IMR-90 (cell line): ENCODE data around the gene SUGP2. TPM values are rescaled to one million over a fixed set of nuclear protein-coding genes. Genes with fewer than 3 reads are reported as not detected.

Experiments
- ATAC-seq: fragments of 200-7000 bp; cut with Tn5 transposase; 2 replicates; pipeline ENCODE4 v1.9.1; 2020; ENCODE audit warnings: low read depth, mild to moderate bottlenecking, moderate library complexity
- BruUV-seq: library from RNA; stranded (reverse); fragments of 400-500 nt; replicated peaks from 2 replicates; lab custom pipeline; 2021; lab: Mats Ljungman, UMichigan
- CTCF ChIA-PET: fragments of 300-600 bp; formaldehyde crosslinking; extraction: SDS; loops from one replicate; lab custom pipeline; 2021; ENCODE audit warnings: antibody characterized with exemption; lab: Yijun Ruan, JAX
- POLR2A ChIA-PET: fragments of 300-600 bp; sonication (Branson Sonifier 250); formaldehyde crosslinking; loops from one replicate; lab custom pipeline; 2022; ENCODE audit warnings: antibody characterized with exemption; ENCODE audit not compliant: unreplicated experiment; lab: Charles Lee
- DNase-seq: peaks from one replicate; pipeline ENCODE4 v3.0.0; 2013
- H2AFZ ChIP-seq: replicated peaks from 2 replicates; pipeline ENCODE3; 2013; ENCODE audit warnings: low read length, mild to moderate bottlenecking; ENCODE audit not compliant: poor library complexity
- H2AK5ac ChIP-seq: 2 replicates; pipeline ENCODE4 v1.6.1; 2013; ENCODE audit warnings: low read depth, low read length, inconsistent platforms
- H2AK9ac ChIP-seq: replicated peaks from 2 replicates; pipeline ENCODE3; 2013; ENCODE audit warnings: mild to moderate bottlenecking, low read depth, low read length, moderate library complexity; ENCODE audit not compliant: poor library complexity
- H2BK120ac ChIP-seq: 2 replicates; pipeline ENCODE4 v1.6.1; 2013; ENCODE audit warnings: low read depth, low read length, inconsistent platforms
- H2BK15ac ChIP-seq: 3 replicates; pipeline ENCODE4 v1.6.1; 2013; ENCODE audit warnings: low read depth, low read length, inconsistent platforms
- H2BK20ac ChIP-seq: 2 replicates; pipeline ENCODE4 v1.6.1; 2013; ENCODE audit warnings: low read depth, mild to moderate bottlenecking, inconsistent platforms, low read length, moderate library complexity
- H2BK5ac ChIP-seq: 2 replicates; pipeline ENCODE4 v1.6.1; 2013; ENCODE audit warnings: mild to moderate bottlenecking, low read depth, low read length, inconsistent platforms; ENCODE audit not compliant: poor library complexity, severe bottlenecking
- H3K14ac ChIP-seq: replicated peaks from 2 replicates; pipeline ENCODE4 v1.6.1; 2013; ENCODE audit warnings: low read depth, low read length, inconsistent platforms
- H3K18ac ChIP-seq: 2 replicates; pipeline ENCODE4 v1.6.1; 2013; ENCODE audit warnings: low read depth, low read length, control low read depth
- H3K23ac ChIP-seq: 2 replicates; pipeline ENCODE4 v1.6.1; 2013; ENCODE audit warnings: low read depth, low read length, inconsistent platforms
- H3K27ac ChIP-seq: 2 replicates; pipeline ENCODE4 v1.5.1; 2013; ENCODE audit warnings: mild to moderate bottlenecking, control low read depth, low read length; ENCODE audit not compliant: insufficient read depth
- H3K27me3 ChIP-seq: 2 replicates; pipeline ENCODE4 v1.6.1; 2013; ENCODE audit warnings: low read length; ENCODE audit not compliant: control insufficient read depth, insufficient read depth
- H3K36me3 ChIP-seq: 2 replicates; pipeline ENCODE4 v1.6.1; 2013; ENCODE audit warnings: low read length, mixed read lengths; ENCODE audit not compliant: control insufficient read depth, insufficient read depth
- H3K4ac ChIP-seq: 2 replicates; pipeline ENCODE4 v1.6.1; 2013; ENCODE audit warnings: low read depth, low read length, inconsistent platforms
- H3K4me1 ChIP-seq: 2 replicates; pipeline ENCODE4 v1.6.1; 2013; ENCODE audit warnings: low read length, mixed read lengths; ENCODE audit not compliant: control insufficient read depth, insufficient read depth
- H3K4me2 ChIP-seq: 2 replicates; pipeline ENCODE4 v1.6.1; 2013; ENCODE audit warnings: low read depth, mild to moderate bottlenecking, control low read depth, low read length, moderate library complexity
- H3K4me3 ChIP-seq: 2 replicates; pipeline ENCODE4 v1.5.1; 2013; ENCODE audit warnings: low read depth, mild to moderate bottlenecking, control low read depth, low read length, moderate library complexity; ENCODE audit not compliant: insufficient read depth
- H3K56ac ChIP-seq: 2 replicates; pipeline ENCODE4 v1.6.1; 2013; ENCODE audit warnings: low read length, inconsistent platforms; ENCODE audit not compliant: insufficient read depth; ENCODE audit errors: extremely low read depth
- H3K79me1 ChIP-seq, 2 experiments: 2 replicates each; pipeline ENCODE4 v1.6.1; 2013; ENCODE audit warnings: low read length in 2 of 2, inconsistent platforms in 1 of 2, low read depth in 1 of 2
- H3K9ac ChIP-seq: 2 replicates; pipeline ENCODE4 v1.6.1; 2013; ENCODE audit warnings: low read depth, low read length, control low read depth
- H3K9me1 ChIP-seq: 2 replicates; pipeline ENCODE4 v1.6.1; 2013; ENCODE audit warnings: low read length, inconsistent platforms; ENCODE audit not compliant: insufficient read depth
- H3K9me3 ChIP-seq: 2 replicates; pipeline ENCODE4 v1.6.1; 2013; ENCODE audit warnings: low read length; ENCODE audit not compliant: control insufficient read depth, insufficient read depth
- H4K20me1 ChIP-seq: 2 replicates; pipeline ENCODE4 v1.6.1; 2013; ENCODE audit warnings: low read length, inconsistent platforms; ENCODE audit not compliant: insufficient read depth
- H4K5ac ChIP-seq: 2 replicates; pipeline ENCODE4 v1.6.1; 2013; ENCODE audit warnings: mild to moderate bottlenecking, low read depth, low read length, control low read depth
- H4K8ac ChIP-seq, 2 experiments: 2 replicates each; pipeline ENCODE4 v1.6.1; 2013; ENCODE audit warnings: low read depth in 2 of 2, low read length in 2 of 2, control low read depth in 1 of 2, inconsistent platforms in 1 of 2
- H4K91ac ChIP-seq: 2 replicates; pipeline ENCODE4 v1.6.1; 2013; ENCODE audit warnings: low read depth, low read length, inconsistent platforms; ENCODE audit not compliant: insufficient read depth
- BHLHE40 ChIP-seq: fragments of 150-350 bp; IDR thresholded peaks from 2 replicates; pipeline ENCODE4 v1.6.1; 2016; ENCODE audit warnings: mild to moderate bottlenecking, low read depth, low read length
- CEBPB ChIP-seq: IDR thresholded peaks from 2 replicates; pipeline ENCODE4 v1.6.1; 2012; ENCODE audit warnings: low read depth, low read length, improper control_type of control experiment
- CHD1 ChIP-seq: IDR thresholded peaks from 2 replicates; pipeline ENCODE4 v1.6.1; 2012; ENCODE audit warnings: low read depth, low read length, improper control_type of control experiment
- FOS ChIP-seq: fragments of 150-350 bp; IDR thresholded peaks from 2 replicates; pipeline ENCODE4 v1.6.1; 2016; ENCODE audit warnings: low read depth, low read length
- MAFK ChIP-seq: IDR thresholded peaks from 2 replicates; pipeline ENCODE4 v1.6.1; 2012; ENCODE audit warnings: low read depth, low read length, improper control_type of control experiment
- MAZ ChIP-seq: IDR thresholded peaks from 2 replicates; pipeline ENCODE4 v1.6.1; 2012; ENCODE audit warnings: low read depth, mild to moderate bottlenecking, low read length, improper control_type of control experiment, moderate library complexity, borderline replicate concordance
- MXI1 ChIP-seq: IDR thresholded peaks from 2 replicates; pipeline ENCODE4 v1.6.1; 2012; ENCODE audit warnings: low read depth, mild to moderate bottlenecking, low read length, moderate library complexity, borderline replicate concordance
- NFE2L2 ChIP-seq: fragments of 150-350 bp; IDR thresholded peaks from 2 replicates; pipeline ENCODE4 v1.6.1; 2016; ENCODE audit warnings: low read depth, mild to moderate bottlenecking, low read length
- POLR2A ChIP-seq: IDR thresholded peaks from 2 replicates; pipeline ENCODE4 v1.6.1; 2012; ENCODE audit warnings: mild to moderate bottlenecking, low read depth, low read length
- RAD21 ChIP-seq: IDR thresholded peaks from 2 replicates; pipeline ENCODE4 v1.6.1; 2012; ENCODE audit warnings: low read length, improper control_type of control experiment
- RCOR1 ChIP-seq: IDR thresholded peaks from 2 replicates; pipeline ENCODE4 v1.6.1; 2012; ENCODE audit warnings: mild to moderate bottlenecking, low read length, improper control_type of control experiment; ENCODE audit not compliant: insufficient replicate concordance
- RFX5 ChIP-seq: IDR thresholded peaks from 2 replicates; pipeline ENCODE4 v1.8.0; 2012; ENCODE audit warnings: low read depth, mild to moderate bottlenecking, low read length, moderate library complexity
- SMC3 ChIP-seq: fragments of 150-350 bp; IDR thresholded peaks from 2 replicates; pipeline ENCODE4 v1.6.1; 2016; ENCODE audit warnings: low read depth, mild to moderate bottlenecking, antibody characterized with exemption, low read length, moderate library complexity
- WGBS, 2 experiments: methylation state at CpG; one replicate each; pipeline versions ENCODE4 v1.1.5 to v1.1.7; 2013; ENCODE audit warnings: missing lambda C conversion rate in 2 of 2; ENCODE audit not compliant: insufficient read length in 1 of 2; ENCODE audit errors: extremely low coverage in 2 of 2; 5-methylcytosine and 5-hydroxymethylcytosine counted together
- dilution Hi-C: fragments of 300-500 bp; cut with HindIII; formaldehyde crosslinking; loops from one replicate; pipeline ENCODE4 v1.14.3; 2018; ENCODE audit warnings: low sequenced_read_pairs; ENCODE audit not compliant: unreplicated experiment
- in situ Hi-C: fragments of 300-500 bp; cut with MboI; formaldehyde crosslinking; loops from 3 replicates; pipeline ENCODE4 v1.14.3; 2019; ENCODE audit warnings: low sequenced_read_pairs, inconsistent platforms, mixed read lengths
- intact Hi-C: fragments of 100-400 bp; cut with micrococcal nuclease; formaldehyde crosslinking; loops from 2 replicates; pipeline ENCODE4 v1.10.0; 2022
- polyA plus RNA-seq, 3 experiments: library from polyadenylated mRNA; depleted of rRNA; stranded (reverse); fragments of >200 nt; gene quantifications; 2 replicates each; pipeline ENCODE4 v1.2.3, GENCODE V29; 2012; ENCODE audit warnings: low replicate concordance in 1 of 3
- total RNA-seq: library from RNA; depleted of rRNA; stranded (reverse); fragments of >200 nt; gene quantifications from 2 replicates; pipeline ENCODE4 v1.2.3, GENCODE V29; 2012
- TF ChIP-seq, protein P1 (sequence below): conservative IDR thresholded peaks from 2 replicates; pipeline ENCODE4 v1.5.1; 2012; ENCODE audit warnings: mild to moderate bottlenecking, low read depth, low read length, improper control_type of control experiment
- TF ChIP-seq, protein P2 (sequence below): fragments of 150-350 bp; IDR thresholded peaks from 2 replicates; pipeline ENCODE4 v1.6.1; 2017; ENCODE audit warnings: mild to moderate bottlenecking, antibody characterized with exemption, low read length, low read depth
- TF ChIP-seq, protein P3 (sequence below): fragments of 150-350 bp; IDR thresholded peaks from 2 replicates; pipeline ENCODE4 v1.6.1; 2016; ENCODE audit warnings: low read depth, mild to moderate bottlenecking, low read length, moderate library complexity, borderline replicate concordance

The SUGP2 gene
- total and polyA plus RNA-seq, 2 of the 4 experiments (the other 2 are of a cell fraction), result 25.8 to 69.2 TPM

DNA sequence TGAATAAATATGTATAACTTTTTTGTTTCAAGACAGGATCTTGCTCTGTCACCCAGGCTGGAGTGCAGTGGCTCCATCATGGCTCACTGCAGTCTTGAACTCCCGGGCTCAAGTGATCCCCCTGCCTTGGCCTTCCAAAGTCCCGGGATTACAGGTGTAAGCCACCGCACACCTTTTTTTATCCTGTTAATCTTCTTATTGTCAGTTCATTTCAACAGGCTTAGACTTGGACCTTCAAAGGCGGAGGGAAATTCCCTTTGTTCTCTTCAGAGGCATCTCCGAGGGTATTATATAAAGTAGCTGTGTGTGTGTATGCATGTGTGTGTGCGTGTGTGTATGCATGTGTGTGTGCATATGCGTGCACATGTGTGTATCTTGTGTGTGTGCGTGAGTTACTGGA, 35.0 kb downstream of the SUGP2 start:
- dilution Hi-C loops (no loop called here), intact Hi-C loops (no loop called here), in situ Hi-C loops (no loop called here)
- TF ChIP-seq, protein P1, sequence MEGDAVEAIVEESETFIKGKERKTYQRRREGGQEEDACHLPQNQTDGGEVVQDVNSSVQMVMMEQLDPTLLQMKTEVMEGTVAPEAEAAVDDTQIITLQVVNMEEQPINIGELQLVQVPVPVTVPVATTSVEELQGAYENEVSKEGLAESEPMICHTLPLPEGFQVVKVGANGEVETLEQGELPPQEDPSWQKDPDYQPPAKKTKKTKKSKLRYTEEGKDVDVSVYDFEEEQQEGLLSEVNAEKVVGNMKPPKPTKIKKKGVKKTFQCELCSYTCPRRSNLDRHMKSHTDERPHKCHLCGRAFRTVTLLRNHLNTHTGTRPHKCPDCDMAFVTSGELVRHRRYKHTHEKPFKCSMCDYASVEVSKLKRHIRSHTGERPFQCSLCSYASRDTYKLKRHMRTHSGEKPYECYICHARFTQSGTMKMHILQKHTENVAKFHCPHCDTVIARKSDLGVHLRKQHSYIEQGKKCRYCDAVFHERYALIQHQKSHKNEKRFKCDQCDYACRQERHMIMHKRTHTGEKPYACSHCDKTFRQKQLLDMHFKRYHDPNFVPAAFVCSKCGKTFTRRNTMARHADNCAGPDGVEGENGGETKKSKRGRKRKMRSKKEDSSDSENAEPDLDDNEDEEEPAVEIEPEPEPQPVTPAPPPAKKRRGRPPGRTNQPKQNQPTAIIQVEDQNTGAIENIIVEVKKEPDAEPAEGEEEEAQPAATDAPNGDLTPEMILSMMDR, result no peak
- no peak for TF ChIP-seq POLR2A
- no peak for TF ChIP-seq FOS
- TF ChIP-seq, protein P2, sequence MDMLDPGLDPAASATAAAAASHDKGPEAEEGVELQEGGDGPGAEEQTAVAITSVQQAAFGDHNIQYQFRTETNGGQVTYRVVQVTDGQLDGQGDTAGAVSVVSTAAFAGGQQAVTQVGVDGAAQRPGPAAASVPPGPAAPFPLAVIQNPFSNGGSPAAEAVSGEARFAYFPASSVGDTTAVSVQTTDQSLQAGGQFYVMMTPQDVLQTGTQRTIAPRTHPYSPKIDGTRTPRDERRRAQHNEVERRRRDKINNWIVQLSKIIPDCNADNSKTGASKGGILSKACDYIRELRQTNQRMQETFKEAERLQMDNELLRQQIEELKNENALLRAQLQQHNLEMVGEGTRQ, result no peak
- no peak for TF ChIP-seq RFX5
- TF ChIP-seq SMC3, result no peak
- TF ChIP-seq NFE2L2, result no peak
- TF ChIP-seq, protein P3, sequence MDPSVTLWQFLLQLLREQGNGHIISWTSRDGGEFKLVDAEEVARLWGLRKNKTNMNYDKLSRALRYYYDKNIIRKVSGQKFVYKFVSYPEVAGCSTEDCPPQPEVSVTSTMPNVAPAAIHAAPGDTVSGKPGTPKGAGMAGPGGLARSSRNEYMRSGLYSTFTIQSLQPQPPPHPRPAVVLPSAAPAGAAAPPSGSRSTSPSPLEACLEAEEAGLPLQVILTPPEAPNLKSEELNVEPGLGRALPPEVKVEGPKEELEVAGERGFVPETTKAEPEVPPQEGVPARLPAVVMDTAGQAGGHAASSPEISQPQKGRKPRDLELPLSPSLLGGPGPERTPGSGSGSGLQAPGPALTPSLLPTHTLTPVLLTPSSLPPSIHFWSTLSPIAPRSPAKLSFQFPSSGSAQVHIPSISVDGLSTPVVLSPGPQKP, result no peak
- no peak for TF ChIP-seq RAD21
- TF ChIP-seq BHLHE40, result no peak
- TF ChIP-seq MXI1, result no peak
- no peak for TF ChIP-seq CEBPB
- TF ChIP-seq RCOR1, result no peak
- TF ChIP-seq MAFK, result no peak
- no peak for TF ChIP-seq MAZ
- TF ChIP-seq CHD1, result no peak
- H2BK120ac ChIP-seq, result no peak overlapping the region
- H2AK5ac ChIP-seq, result no peak overlapping the region
- no peaks in the 10 kb centered on the region for H3K9me3 ChIP-seq
- peaks cover 8 to 50% of the 10 kb centered on the region in 2 experiments for H3K79me1 ChIP-seq
- ChIA-PET POLR2A (no interaction called here), CTCF (interaction anchor here (0.6 kb wide), 1 partner anchor 69 kb away, joined by 6 read pairs; no protein-coding TSS in a partner anchor)
- no peak overlapping the region for H2AK9ac ChIP-seq
- BruUV-seq, result no TSS peak
- 100% methylated on average over 3 of the region's 8 CpGs; no CpG with 5 or more reads in 1 of the 2 experiments for WGBS, 2 experiments
- H3K14ac ChIP-seq, result no peak overlapping the region
- H3K27me3 ChIP-seq, result no peaks in the 10 kb centered on the region
- H2BK20ac ChIP-seq, result no peak overlapping the region
- H3K27ac ChIP-seq, result no peak overlapping the region
- H3K56ac ChIP-seq, result no peak overlapping the region
- H3K9ac ChIP-seq, result no peak overlapping the region
- no peak overlapping the region for H3K18ac ChIP-seq
- H3K4me1 ChIP-seq, result peaks cover 7% of the 10 kb centered on the region
- H3K23ac ChIP-seq, result no peak overlapping the region
- no peak overlapping the region for H2BK15ac ChIP-seq
- H4K91ac ChIP-seq, result no peak overlapping the region
- H2AFZ ChIP-seq, result no peak overlapping the region
- peaks cover 29% of the 10 kb centered on the region for H4K20me1 ChIP-seq
- H3K36me3 ChIP-seq, result peaks cover 49% of the 10 kb centered on the region
- H4K5ac ChIP-seq, result no peak overlapping the region
- ATAC-seq, result no peak
- no peak overlapping the region for H3K4me2 ChIP-seq
- H3K9me1 ChIP-seq, result no peaks in the 10 kb centered on the region
- no peak overlapping the region for H3K4me3 ChIP-seq
- no peak overlapping the region for H3K4ac ChIP-seq
- DNase-seq, result no peak
- H4K8ac ChIP-seq, result no peak overlapping the region
- H2BK5ac ChIP-seq, result no peak overlapping the region
